Prostate gland (tissue), 2 donors: ENCODE measurements around the gene DACT1.

Source experiments
- CTCF ChIP-seq, 4 experiments: fragments of 200-600 bp in 2 of 4; fragments of 450-650 bp in 2 of 4; sonication (generic) in 2 of 4; IDR thresholded peaks; 1 replicate in 3 of 4; 2 replicates in 1 of 4; pipeline ENCODE4 v1.5.1; 2016 to 2019; ENCODE audit warnings: antibody characterized with exemption in 4 of 4, mild to moderate bottlenecking in 2 of 4, moderate library complexity in 2 of 4
- POLR2A ChIP-seq: fragments of 450-650 bp; IDR thresholded peaks from one replicate; pipeline ENCODE4 v1.6.1; 2016; ENCODE audit warnings: antibody characterized with exemption, mild to moderate bottlenecking

GRCh38 chr14:58641509-58641908, 3.7 kb downstream of the DACT1 start:
- no peak for TF ChIP-seq CTCF (IDR thresholded peaks at IDR 0.05)
- no peak for TF ChIP-seq POLR2A
